ENCODE results near the gene MROH2B. TPM values are rescaled to one million over a fixed set of nuclear protein-coding genes. Genes with fewer than 3 reads are reported as not detected.

The MROH2B gene
- polyA plus RNA-seq, 1 donor from 2014 or later = not detected

- H3K9ac ChIP-seq (ENCODE audit: low read length) = no peak overlapping the region
- no peaks in the 10 kb centered on the region for H3K36me3 ChIP-seq (ENCODE audit: insufficient read depth, low read length)
- no peak overlapping the region for H3K4me2 ChIP-seq (ENCODE audit: low read length)
- H3K9me2 ChIP-seq (ENCODE audit: insufficient read depth, low read length) = no peaks in the 10 kb centered on the region
- H3K9me3 ChIP-seq (ENCODE audit: low read length) = no peaks in the 10 kb centered on the region
- H4K20me1 ChIP-seq (ENCODE audit: insufficient read depth) = no peaks in the 10 kb centered on the region
- H3F3A ChIP-seq (ENCODE audit: insufficient read depth, low read length, poor library complexity, severe bottlenecking) = no peaks in the 10 kb centered on the region
- no peak overlapping the region for H3K4me3 ChIP-seq (ENCODE audit: low read length)
- H3K79me2 ChIP-seq (replicated peaks; ENCODE audit: insufficient read depth, low read length) = no peaks in the 10 kb centered on the region
- H3K27me3 ChIP-seq (ENCODE audit: insufficient read depth, low read depth, low read length) = no peaks in the 10 kb centered on the region
- H2AFZ ChIP-seq (ENCODE audit: low read depth, low read length) = no peak overlapping the region
- no peak overlapping the region for H3K27ac ChIP-seq (ENCODE audit: low read length)
- TF ChIP-seq SMC3 (conservative IDR thresholded peaks at IDR 0.05; ENCODE audit: poor library complexity) = no peak
- TF ChIP-seq TAF1 (IDR thresholded peaks at IDR 0.05; ENCODE audit: low read depth) = no peak
- TF ChIP-seq POLR2AphosphoS5 (IDR thresholded peaks at IDR 0.05) = no peak
- no peak for TF ChIP-seq CTCF (IDR thresholded peaks at IDR 0.05; ENCODE audit: poor library complexity, severe bottlenecking)
- TF ChIP-seq EZH2 (IDR thresholded peaks at IDR 0.05; ENCODE audit: borderline replicate concordance, insufficient read depth, low read length, poor library complexity, severe bottlenecking) = no peak
- TF ChIP-seq MXI1 (conservative IDR thresholded peaks at IDR 0.05; ENCODE audit: poor library complexity, severe bottlenecking) = no peak
- TF ChIP-seq EP300 (conservative IDR thresholded peaks at IDR 0.05; ENCODE audit: poor library complexity, severe bottlenecking) = no peak
- TF ChIP-seq RAD21 (conservative IDR thresholded peaks at IDR 0.05) = no peak
- no peak for TF ChIP-seq REST (IDR thresholded peaks at IDR 0.05; ENCODE audit: borderline replicate concordance)
Measured at GRCh38 chr5:41095324-41096101, 24.4 kb upstream of the MROH2B start.

- Histone ChIP-seq H3K9me3 (ENCODE audit: low read length) (no peaks in the 10 kb centered on the region), H3K9me2 (ENCODE audit: insufficient read depth, low read length) (no peaks in the 10 kb centered on the region), H3K27me3 (ENCODE audit: insufficient read depth, low read depth, low read length) (no peaks in the 10 kb centered on the region), H3K79me2 (replicated peaks; ENCODE audit: insufficient read depth, low read length) (no peaks in the 10 kb centered on the region), H3K4me3 (ENCODE audit: low read length) (no peak overlapping the region), H2AFZ (ENCODE audit: low read depth, low read length) (no peak overlapping the region), H3F3A (ENCODE audit: insufficient read depth, low read length, poor library complexity, severe bottlenecking) (no peaks in the 10 kb centered on the region), H3K27ac (ENCODE audit: low read length) (no peak overlapping the region), H3K36me3 (ENCODE audit: insufficient read depth, low read length) (no peaks in the 10 kb centered on the region), H3K4me2 (ENCODE audit: low read length) (no peak overlapping the region), H3K9ac (ENCODE audit: low read length) (no peak overlapping the region), H4K20me1 (ENCODE audit: insufficient read depth) (no peaks in the 10 kb centered on the region)
- TF ChIP-seq TAF1 (IDR thresholded peaks at IDR 0.05; ENCODE audit: low read depth) = no peak
- TF ChIP-seq RAD21 (conservative IDR thresholded peaks at IDR 0.05) = no peak
- TF ChIP-seq MXI1 (conservative IDR thresholded peaks at IDR 0.05; ENCODE audit: poor library complexity, severe bottlenecking) = no peak
- TF ChIP-seq EZH2 (IDR thresholded peaks at IDR 0.05; ENCODE audit: borderline replicate concordance, insufficient read depth, low read length, poor library complexity, severe bottlenecking) = no peak
- no peak for TF ChIP-seq REST (IDR thresholded peaks at IDR 0.05; ENCODE audit: borderline replicate concordance)
- TF ChIP-seq POLR2AphosphoS5 (IDR thresholded peaks at IDR 0.05) = no peak
- no peak for TF ChIP-seq EP300 (conservative IDR thresholded peaks at IDR 0.05; ENCODE audit: poor library complexity, severe bottlenecking)
- no peak for TF ChIP-seq SMC3 (conservative IDR thresholded peaks at IDR 0.05; ENCODE audit: poor library complexity)
- TF ChIP-seq CTCF (IDR thresholded peaks at IDR 0.05; ENCODE audit: poor library complexity, severe bottlenecking) = no peak
Measured at GRCh38 chr5:41094871-41095270, 23.7 kb upstream of the MROH2B start.

Data from neural cell (in vitro differentiated cells).